Mesendoderm (in vitro differentiated cells): Measurements from ENCODE around the gene STPG3.

ENCODE experiments used
- DNase-seq: peaks from one replicate; pipeline ENCODE4 v3.0.0; 2013
- H2AK5ac ChIP-seq: 2 replicates; pipeline ENCODE4 v1.6.1; 2013; ENCODE audit warnings: low read length, inconsistent platforms
- H2BK120ac ChIP-seq: 2 replicates; pipeline ENCODE4 v1.6.1; 2013; ENCODE audit warnings: low read depth, mild to moderate bottlenecking, low read length, moderate library complexity, mixed read lengths
- H2BK15ac ChIP-seq: replicated peaks from 2 replicates; pipeline ENCODE4 v1.6.1; 2013; ENCODE audit warnings: low read depth, mild to moderate bottlenecking, moderate library complexity
- H2BK5ac ChIP-seq: 2 replicates; pipeline ENCODE4 v1.6.1; 2013; ENCODE audit warnings: low read length, inconsistent platforms
- H3K18ac ChIP-seq: 2 replicates; pipeline ENCODE4 v1.6.1; 2013; ENCODE audit warnings: mild to moderate bottlenecking, low read length, mixed read lengths
- H3K23ac ChIP-seq: one replicate; pipeline ENCODE4 v1.6.1; 2013; ENCODE audit warnings: low read length
- H3K27ac ChIP-seq: 2 replicates; pipeline ENCODE4 v1.5.1; 2013; ENCODE audit warnings: low read depth, mild to moderate bottlenecking, inconsistent platforms, low read length, moderate library complexity
- H3K27me3 ChIP-seq: 2 replicates; pipeline ENCODE4 v1.6.1; 2013; ENCODE audit warnings: low read length, control low read depth, mild to moderate bottlenecking, inconsistent platforms; ENCODE audit not compliant: insufficient read depth, poor library complexity
- H3K36me3 ChIP-seq: 2 replicates; pipeline ENCODE4 v1.6.1; 2013; ENCODE audit warnings: low read length, inconsistent platforms; ENCODE audit not compliant: control insufficient read depth, insufficient read depth
- H3K4ac ChIP-seq: one replicate; pipeline ENCODE4 v1.6.1; 2013; ENCODE audit warnings: low read depth, mild to moderate bottlenecking, low read length, moderate library complexity
- H3K4me1 ChIP-seq: 2 replicates; pipeline ENCODE4 v1.6.1; 2013; ENCODE audit warnings: low read depth, low read length, inconsistent platforms; ENCODE audit not compliant: control insufficient read depth
- H3K4me2 ChIP-seq: 2 replicates; pipeline ENCODE4 v1.6.1; 2013; ENCODE audit warnings: low read length
- H3K4me3 ChIP-seq: 2 replicates; pipeline ENCODE4 v1.5.1; 2013; ENCODE audit warnings: mild to moderate bottlenecking, low read length
- H3K56ac ChIP-seq: one replicate; pipeline ENCODE4 v1.6.1; 2013; ENCODE audit warnings: low read length
- H3K79me1 ChIP-seq: 2 replicates; pipeline ENCODE4 v1.6.1; 2013; ENCODE audit warnings: low read length, inconsistent platforms
- H3K79me2 ChIP-seq: 2 replicates; pipeline ENCODE4 v1.6.1; 2013; ENCODE audit warnings: mild to moderate bottlenecking, low read length; ENCODE audit not compliant: control insufficient read depth, insufficient read depth
- H3K9ac ChIP-seq: 2 replicates; pipeline ENCODE4 v1.6.1; 2013; ENCODE audit warnings: low read length, inconsistent platforms
- H4K5ac ChIP-seq: one replicate; pipeline ENCODE4 v1.6.1; 2013; ENCODE audit warnings: low read length
- H4K8ac ChIP-seq: one replicate; pipeline ENCODE4 v1.6.1; 2013; ENCODE audit warnings: low read depth, mild to moderate bottlenecking, control low read depth, low read length, moderate library complexity
- WGBS: extraction: QIAGEN DNeasy Blood & Tissue Kit; methylation state at CpG from one replicate; pipeline ENCODE4 v1.1.7; 2013; ENCODE audit warnings: low lambda C conversion rate, missing lambda C conversion rate; ENCODE audit not compliant: insufficient coverage; ENCODE audit errors: extremely low coverage; 5-methylcytosine and 5-hydroxymethylcytosine counted together

Gene STPG3

GRCh38 chr9:137293094-137293481, 42.0 kb downstream of the STPG3 start:
- Histone ChIP-seq H3K4me2 (no peak overlapping the region), H3K18ac (no peak overlapping the region), H3K4ac (no peak overlapping the region), H3K4me3 (no peak overlapping the region), H4K5ac (no peak overlapping the region), H3K56ac (no peak overlapping the region), H2BK5ac (no peak overlapping the region), H3K4me1 (no peaks in the 10 kb centered on the region), H3K36me3 (no peaks in the 10 kb centered on the region), H3K9ac (no peak overlapping the region), H2AK5ac (no peak overlapping the region), H3K79me2 (no peaks in the 10 kb centered on the region), H3K27ac (no peak overlapping the region), H2BK15ac (no peak overlapping the region), H4K8ac (no peak overlapping the region), H3K23ac (no peak overlapping the region), H2BK120ac (no peak overlapping the region), H3K27me3 (peaks cover 6% of the 10 kb centered on the region), H3K79me1 (no peaks in the 10 kb centered on the region)
- no CpG with 5 or more reads among the region's 15 CpGs for WGBS
- no peak for DNase-seq

GRCh38 chr9:137293482-137294090, 42.5 kb downstream of the STPG3 start:
- Histone ChIP-seq H4K8ac (no peak overlapping the region), H3K79me1 (no peaks in the 10 kb centered on the region), H3K27me3 (peaks cover 6% of the 10 kb centered on the region), H3K4me3 (no peak overlapping the region), H2BK15ac (no peak overlapping the region), H3K18ac (no peak overlapping the region), H3K4me2 (no peak overlapping the region), H3K9ac (no peak overlapping the region), H3K36me3 (no peaks in the 10 kb centered on the region), H2BK120ac (no peak overlapping the region), H4K5ac (no peak overlapping the region), H3K56ac (no peak overlapping the region), H2BK5ac (no peak overlapping the region), H3K23ac (no peak overlapping the region), H3K27ac (no peak overlapping the region), H3K4me1 (no peaks in the 10 kb centered on the region), H3K4ac (no peak overlapping the region), H2AK5ac (no peak overlapping the region), H3K79me2 (no peaks in the 10 kb centered on the region)
- WGBS: no CpG with 5 or more reads among the region's 29 CpGs
- DNase-seq: no peak

GRCh38 chr9:137294091-137294680, 43.1 kb downstream of the STPG3 start:
- Histone ChIP-seq H3K4me1 (no peaks in the 10 kb centered on the region), H3K4me3 (no peak overlapping the region), H3K36me3 (no peaks in the 10 kb centered on the region), H3K4ac (no peak overlapping the region), H4K5ac (no peak overlapping the region), H2AK5ac (no peak overlapping the region), H3K56ac (no peak overlapping the region), H4K8ac (no peak overlapping the region), H3K79me1 (no peaks in the 10 kb centered on the region), H3K79me2 (no peaks in the 10 kb centered on the region), H3K23ac (no peak overlapping the region), H2BK5ac (no peak overlapping the region), H3K18ac (no peak overlapping the region), H2BK15ac (no peak overlapping the region), H3K4me2 (no peak overlapping the region), H3K9ac (no peak overlapping the region), H3K27ac (no peak overlapping the region), H3K27me3 (peaks cover 6% of the 10 kb centered on the region), H2BK120ac (no peak overlapping the region)
- WGBS: no CpG with 5 or more reads among the region's 11 CpGs
- peak; percentile 83 for DNase-seq

- DNase-seq: no peak
Measured at GRCh38 chr9:137294681-137295237, 43.7 kb downstream of the STPG3 start.

GRCh38 chr9:137295238-137295811, 44.2 kb downstream of the STPG3 start:
- H4K5ac ChIP-seq: no peak overlapping the region
- peak overlapping the region; percentile 46 for H2BK120ac ChIP-seq
- WGBS: no CpG with 5 or more reads among the region's 76 CpGs
- no peak overlapping the region for H3K4me3 ChIP-seq
- no peak overlapping the region for H2BK5ac ChIP-seq
- peaks cover 8% of the 10 kb centered on the region for H3K27me3 ChIP-seq
- H3K4ac ChIP-seq: no peak overlapping the region
- H3K56ac ChIP-seq: peak overlapping the region; percentile 34
- H2AK5ac ChIP-seq: no peak overlapping the region
- H3K79me1 ChIP-seq: no peaks in the 10 kb centered on the region
- no peak overlapping the region for H2BK15ac ChIP-seq
- peaks cover 4% of the 10 kb centered on the region for H3K4me1 ChIP-seq
- H3K9ac ChIP-seq: no peak overlapping the region
- no peak for DNase-seq
- H3K18ac ChIP-seq: no peak overlapping the region
- H3K4me2 ChIP-seq: peak overlapping the region; percentile 34
- H3K27ac ChIP-seq: no peak overlapping the region
- no peaks in the 10 kb centered on the region for H3K36me3 ChIP-seq
- H3K23ac ChIP-seq: no peak overlapping the region
- no peaks in the 10 kb centered on the region for H3K79me2 ChIP-seq
- no peak overlapping the region for H4K8ac ChIP-seq

More at GRCh38 chr9:137294681-137295237, 43.7 kb downstream of the STPG3 start:
- Histone ChIP-seq H2BK120ac (no peak overlapping the region), H4K5ac (no peak overlapping the region), H3K4me3 (no peak overlapping the region), H2BK5ac (no peak overlapping the region), H3K56ac (peak overlapping the region; percentile 2), H3K36me3 (no peaks in the 10 kb centered on the region), H3K4me1 (peaks cover 2% of the 10 kb centered on the region), H3K27ac (no peak overlapping the region), H3K79me1 (no peaks in the 10 kb centered on the region), H3K27me3 (peaks cover 6% of the 10 kb centered on the region), H3K4me2 (no peak overlapping the region), H3K9ac (no peak overlapping the region), H3K4ac (no peak overlapping the region), H2AK5ac (no peak overlapping the region), H3K18ac (no peak overlapping the region), H3K23ac (no peak overlapping the region), H3K79me2 (no peaks in the 10 kb centered on the region), H4K8ac (no peak overlapping the region), H2BK15ac (no peak overlapping the region)
- no CpG with 5 or more reads among the region's 35 CpGs for WGBS
